WTC11 (cell line): ENCODE results near the gene NCOA1. TPM values are rescaled to one million over a fixed set of nuclear protein-coding genes. Genes with fewer than 3 reads are reported as not detected.

Experiments used
- ATAC-seq: fragments of 200-7000 bp; cut with Tn5 transposase; 2 replicates; pipeline ENCODE4 v1.10.0; 2021; ENCODE audit warnings: mild to moderate bottlenecking, moderate library complexity
- CTCF ChIA-PET: fragments of 300-600 bp; sonication (Branson Sonifier 250); formaldehyde crosslinking; loops from one replicate; lab custom pipeline; 2021; ENCODE audit warnings: antibody characterized with exemption; lab: Charles Lee
- POLR2A ChIA-PET: fragments of 350-600 bp; sonication (Branson Sonifier 250); formaldehyde crosslinking; loops from one replicate; lab custom pipeline; 2021; ENCODE audit warnings: antibody characterized with exemption; lab: Charles Lee
- DNase-seq: peaks from one replicate; pipeline ENCODE4 v3.0.0; 2021; ENCODE audit warnings: low spot score
- H3K27ac Mint-ChIP-seq: 2 replicates; pipeline ENCODE4 v1.8.0; 2021; ENCODE audit warnings: mixed read lengths
- H3K27me3 Mint-ChIP-seq: 2 replicates; pipeline ENCODE4 v1.8.0; 2021; ENCODE audit warnings: low read depth, mild to moderate bottlenecking, moderate library complexity, mixed read lengths
- H3K36me3 Mint-ChIP-seq: 2 replicates; pipeline ENCODE4 v1.8.0; 2021; ENCODE audit warnings: mixed read lengths
- H3K4me1 Mint-ChIP-seq: 2 replicates; pipeline ENCODE4 v1.8.0; 2022; ENCODE audit warnings: mixed read lengths
- H3K4me3 Mint-ChIP-seq: 2 replicates; pipeline ENCODE4 v1.8.0; 2021; ENCODE audit warnings: mild to moderate bottlenecking, moderate library complexity, mixed read lengths
- H3K9me3 Mint-ChIP-seq: 2 replicates; pipeline ENCODE4 v1.8.0; 2021; ENCODE audit warnings: mixed read lengths
- AFF4 ChIP-seq: sonication (generic); formaldehyde crosslinking; IDR thresholded peaks from 2 replicates; pipeline ENCODE4 v1.8.1; 2023; ENCODE audit warnings: mild to moderate bottlenecking, missing genetic modification reagents, borderline replicate concordance
- ATF1 ChIP-seq: sonication (generic); formaldehyde crosslinking; IDR thresholded peaks from 2 replicates; pipeline ENCODE4 v1.8.1; 2023; ENCODE audit warnings: mild to moderate bottlenecking, moderate library complexity, missing genetic modification reagents
- CREB1 ChIP-seq: sonication (generic); formaldehyde crosslinking; IDR thresholded peaks from 2 replicates; pipeline ENCODE4 v1.8.0; 2023; ENCODE audit warnings: mild to moderate bottlenecking, missing genetic modification reagents
- E2F1 ChIP-seq: sonication (generic); formaldehyde crosslinking; IDR thresholded peaks from 2 replicates; pipeline ENCODE4 v1.8.0; 2022; ENCODE audit warnings: mild to moderate bottlenecking, missing genetic modification reagents
- E2F5 ChIP-seq: sonication (generic); formaldehyde crosslinking; IDR thresholded peaks from 2 replicates; pipeline ENCODE4 v1.8.1; 2022; ENCODE audit warnings: mild to moderate bottlenecking, moderate library complexity, missing genetic modification reagents
- FOXP4 ChIP-seq: sonication (generic); formaldehyde crosslinking; IDR thresholded peaks from 2 replicates; pipeline ENCODE4 v1.8.0; 2022; ENCODE audit warnings: mild to moderate bottlenecking, missing genetic modification reagents
- HMGA2 ChIP-seq: fragments of 250-450 bp; sonication (Bioruptor Pico); IDR thresholded peaks from 2 replicates; pipeline ENCODE4 v1.4.0; 2021; ENCODE audit warnings: mild to moderate bottlenecking, moderate library complexity
- HMGXB4 ChIP-seq: sonication (generic); formaldehyde crosslinking; IDR thresholded peaks from 2 replicates; pipeline ENCODE4 v1.8.1; 2023; ENCODE audit warnings: mild to moderate bottlenecking, moderate library complexity, missing genetic modification reagents
- KAT7 ChIP-seq: sonication (generic); formaldehyde crosslinking; IDR thresholded peaks from 2 replicates; pipeline ENCODE4 v1.8.1; 2023; ENCODE audit warnings: missing genetic modification reagents, mild to moderate bottlenecking, borderline replicate concordance
- MAX ChIP-seq: sonication (generic); formaldehyde crosslinking; IDR thresholded peaks from 2 replicates; pipeline ENCODE4 v1.8.0; 2022; ENCODE audit warnings: mild to moderate bottlenecking, missing genetic modification reagents
- MYBL2 ChIP-seq: sonication (generic); formaldehyde crosslinking; IDR thresholded peaks from 2 replicates; pipeline ENCODE4 v1.8.1; 2023; ENCODE audit warnings: mild to moderate bottlenecking, moderate library complexity, missing genetic modification reagents
- PRDM15 ChIP-seq: sonication (generic); formaldehyde crosslinking; IDR thresholded peaks from 2 replicates; pipeline ENCODE4 v1.8.0; 2022; ENCODE audit warnings: missing genetic modification reagents
- SMAD3 ChIP-seq: sonication (generic); formaldehyde crosslinking; IDR thresholded peaks from 2 replicates; pipeline ENCODE4 v1.8.0; 2022; ENCODE audit warnings: missing genetic modification reagents, mild to moderate bottlenecking, borderline replicate concordance
- ZBTB21 ChIP-seq: sonication (generic); formaldehyde crosslinking; IDR thresholded peaks from 2 replicates; pipeline ENCODE4 v1.8.1; 2023; ENCODE audit warnings: mild to moderate bottlenecking, missing genetic modification reagents, borderline replicate concordance
- ZNF263 ChIP-seq: sonication (generic); formaldehyde crosslinking; IDR thresholded peaks from 2 replicates; pipeline ENCODE4 v1.8.1; 2022; ENCODE audit warnings: low read depth, mild to moderate bottlenecking, moderate library complexity, missing genetic modification reagents
- total RNA-seq: library from RNA; stranded (reverse); gene quantifications from 3 replicates; pipeline ENCODE4 v1.2.3, GENCODE V29; 2021
- TF ChIP-seq, protein P1 (sequence below): fragments of 250-450 bp; sonication (Bioruptor Pico); IDR thresholded peaks from 2 replicates; pipeline ENCODE4 v2.1.2; 2022; ENCODE audit warnings: mild to moderate bottlenecking, moderate library complexity
- TF ChIP-seq, protein P2 (sequence below): sonication (generic); formaldehyde crosslinking; IDR thresholded peaks from 2 replicates; pipeline ENCODE4 v1.8.1; 2023; ENCODE audit warnings: mild to moderate bottlenecking, missing genetic modification reagents, moderate library complexity

Gene NCOA1
- total RNA-seq, 1 experiment from 2014 or later = 16.9 TPM

GRCh38 chr2:24768601-24769000 lies 277.5 kb downstream of the NCOA1 start:
- no peak overlapping the region for H3K4me3 Mint-ChIP-seq
- peaks cover 3% of the 10 kb centered on the region; the same call in 1 of the 2 replicates for H3K9me3 Mint-ChIP-seq
- peak; percentile 32; the same call in 1 of the 2 replicates for ATAC-seq
- TF ChIP-seq AFF4 (CRISPR knock-in tag) (no peak), MAX (CRISPR knock-in tag) (no peak)
- TF ChIP-seq, all 79 proteins: peak for 0
- Mint-ChIP-seq H3K27me3 (no peaks in the 10 kb centered on the region), H3K4me1 (peaks cover 5% of the 10 kb centered on the region), H3K36me3 (peaks cover 15% of the 10 kb centered on the region), H3K27ac (no peak overlapping the region)
- CTCF ChIA-PET = interaction anchor here (0.7 to 0.8 kb wide), 4 partner anchors 11 to 155 kb away, joined by 3 to 6 read pairs (median 4); no protein-coding TSS in a partner anchor
- POLR2A ChIA-PET = no interaction called here
- DNase-seq = peak; percentile 23

DNA sequence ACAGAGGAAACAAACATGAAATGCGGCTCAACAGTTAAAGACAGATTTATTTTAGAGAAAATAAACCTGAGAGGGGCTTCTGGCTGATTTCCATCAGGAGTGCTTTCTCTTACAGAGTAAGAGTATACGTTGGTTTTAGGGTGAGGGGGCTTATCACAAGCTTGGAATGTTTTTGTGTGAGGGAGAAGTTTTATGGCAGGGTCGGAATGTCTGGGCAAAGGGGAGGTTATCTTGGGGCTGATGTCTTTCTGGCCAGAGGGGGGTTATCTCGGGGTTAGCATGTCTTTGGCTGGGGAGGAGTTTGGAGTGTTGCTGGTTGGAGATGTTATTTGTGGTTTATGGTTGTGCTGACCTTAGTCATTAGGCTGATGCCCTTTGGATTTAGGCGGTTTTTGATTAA lies 280.0 kb downstream of the NCOA1 start:
- ATAC-seq (no peak), DNase-seq (no peak)
- H3K9me3 Mint-ChIP-seq = peaks cover 3% of the 10 kb centered on the region; the same call in 1 of the 2 replicates
- CTCF ChIA-PET = no interaction called here
- no peak overlapping the region for H3K27ac Mint-ChIP-seq
- H3K36me3 Mint-ChIP-seq = peaks cover 9% of the 10 kb centered on the region
- peaks cover 8% of the 10 kb centered on the region for H3K4me1 Mint-ChIP-seq
- no peak overlapping the region for H3K4me3 Mint-ChIP-seq
- no peaks in the 10 kb centered on the region for H3K27me3 Mint-ChIP-seq
- POLR2A ChIA-PET = no interaction called here
- no peak for TF ChIP-seq PRDM15 (CRISPR knock-in tag)
- no peak for TF ChIP-seq HMGXB4
- no peak for TF ChIP-seq SMAD3 (CRISPR knock-in tag)
- no peak for TF ChIP-seq CREB1 (CRISPR knock-in tag)
- TF ChIP-seq HMGA2 (CRISPR knock-in tag) = no peak
- TF ChIP-seq, protein P1, sequence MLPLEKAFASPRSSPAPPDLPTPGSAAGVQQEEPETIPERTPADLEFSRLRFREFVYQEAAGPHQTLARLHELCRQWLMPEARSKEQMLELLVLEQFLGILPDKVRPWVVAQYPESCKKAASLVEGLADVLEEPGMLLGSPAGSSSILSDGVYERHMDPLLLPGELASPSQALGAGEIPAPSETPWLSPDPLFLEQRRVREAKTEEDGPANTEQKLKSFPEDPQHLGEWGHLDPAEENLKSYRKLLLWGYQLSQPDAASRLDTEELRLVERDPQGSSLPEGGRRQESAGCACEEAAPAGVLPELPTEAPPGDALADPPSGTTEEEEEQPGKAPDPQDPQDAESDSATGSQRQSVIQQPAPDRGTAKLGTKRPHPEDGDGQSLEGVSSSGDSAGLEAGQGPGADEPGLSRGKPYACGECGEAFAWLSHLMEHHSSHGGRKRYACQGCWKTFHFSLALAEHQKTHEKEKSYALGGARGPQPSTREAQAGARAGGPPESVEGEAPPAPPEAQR = no peak
- no peak for TF ChIP-seq ZNF263
- TF ChIP-seq E2F1 (CRISPR knock-in tag) = no peak
- TF ChIP-seq E2F5 (CRISPR knock-in tag) = no peak
- no peak for TF ChIP-seq MAX (CRISPR knock-in tag)
- no peak for TF ChIP-seq FOXP4 (CRISPR knock-in tag)
- TF ChIP-seq ATF1 (CRISPR knock-in tag) = no peak
- TF ChIP-seq ZBTB21 (CRISPR knock-in tag) = no peak
- no peak for TF ChIP-seq MYBL2 (CRISPR knock-in tag)
- TF ChIP-seq KAT7 (CRISPR knock-in tag) = no peak
- TF ChIP-seq, protein P2, sequence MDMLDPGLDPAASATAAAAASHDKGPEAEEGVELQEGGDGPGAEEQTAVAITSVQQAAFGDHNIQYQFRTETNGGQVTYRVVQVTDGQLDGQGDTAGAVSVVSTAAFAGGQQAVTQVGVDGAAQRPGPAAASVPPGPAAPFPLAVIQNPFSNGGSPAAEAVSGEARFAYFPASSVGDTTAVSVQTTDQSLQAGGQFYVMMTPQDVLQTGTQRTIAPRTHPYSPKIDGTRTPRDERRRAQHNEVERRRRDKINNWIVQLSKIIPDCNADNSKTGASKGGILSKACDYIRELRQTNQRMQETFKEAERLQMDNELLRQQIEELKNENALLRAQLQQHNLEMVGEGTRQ (CRISPR knock-in tag) = no peak
